Embryonic facial prominence (tissue), 1 donor: ENCODE measurements around the gene TP53.

Experiments
- DNase-seq: peaks from one replicate; pipeline ENCODE4 v3.0.0-alpha.2; 2016; ENCODE audit errors: extremely low spot score

TP53 gene

GRCh38 chr17:7687072-7687907, at the start of gene TP53:
Gene TP53, minus strand, starts transcription at chr17:7687490. Its CDS starts 10,896 bp downstream, at chr17:7676594.
- peak; percentile 88 for DNase-seq

- no peak for DNase-seq
Measured at GRCh38 chr17:7732981-7733539, 45.8 kb upstream of the TP53 start.

GRCh38 chr17:7729816-7730215, 42.5 kb upstream of the TP53 start:
- DNase-seq = no peak

GRCh38 chr17:7727886-7728285, 40.6 kb upstream of the TP53 start:
- no peak for DNase-seq

GRCh38 chr17:7721612-7722011, 34.3 kb upstream of the TP53 start:
- DNase-seq = no peak

GRCh38 chr17:7720125-7720524, 32.8 kb upstream of the TP53 start:
- no peak for DNase-seq

- DNase-seq = no peak
Measured at GRCh38 chr17:7719661-7720060, 32.4 kb upstream of the TP53 start.

GRCh38 chr17:7717756-7718350, 30.6 kb upstream of the TP53 start:
- DNase-seq = no peak

- peak; percentile 90 for DNase-seq
Measured at GRCh38 chr17:7716901-7717755, 29.8 kb upstream of the TP53 start, which contains the start of gene DNAH2. Gene DNAH2, plus strand, starts transcription at chr17:7717744. Its CDS starts 1,991 bp downstream, at chr17:7719735.

GRCh38 chr17:7715936-7716886, 28.9 kb upstream of the TP53 start:
- DNase-seq = no peak

- DNase-seq = no peak
Measured at GRCh38 chr17:7714721-7715594, 27.7 kb upstream of the TP53 start.

- no peak for DNase-seq
Measured at GRCh38 chr17:7713782-7714181, 26.5 kb upstream of the TP53 start.

- no peak for DNase-seq
Measured at GRCh38 chr17:7712111-7712771, 25.0 kb upstream of the TP53 start.

- no peak for DNase-seq
Measured at GRCh38 chr17:7711051-7711755, 23.9 kb upstream of the TP53 start.

- DNase-seq = no peak
Measured at GRCh38 chr17:7710301-7710700, 23.0 kb upstream of the TP53 start.

- no peak for DNase-seq
Measured at GRCh38 chr17:7709031-7709430, 21.7 kb upstream of the TP53 start.

GRCh38 chr17:7707858-7708750, 20.8 kb upstream of the TP53 start:
- no peak for DNase-seq

GRCh38 chr17:7707446-7707845, 20.2 kb upstream of the TP53 start:
- DNase-seq = no peak
